ENCODE data around the gene ZNF532.

- TF ChIP-seq CTCF (IDR thresholded peaks at IDR 0.05) (no peak), EZH2 (IDR thresholded peaks at IDR 0.05) (no peak), EZH2phosphoT487 (IDR thresholded peaks at IDR 0.05) (no peak)
These were observed 110.6 kb downstream of the ZNF532 start for GRCh38 chr18:58975296-58975695.
